GM10266 (cell line): ENCODE measurements around the gene ARL9.

Source experiments
- DNase-seq: peaks from one replicate; pipeline ENCODE4 v3.0.0; 2012; ENCODE audit errors: extremely low spot score
- TF ChIP-seq, protein P1 (sequence below): IDR thresholded peaks from 2 replicates; pipeline ENCODE4 v1.5.1; 2012; ENCODE audit warnings: mild to moderate bottlenecking, low read depth; ENCODE audit not compliant: control insufficient read depth, insufficient read depth; ENCODE audit errors: missing control alignments

Gene ARL9

DNA sequence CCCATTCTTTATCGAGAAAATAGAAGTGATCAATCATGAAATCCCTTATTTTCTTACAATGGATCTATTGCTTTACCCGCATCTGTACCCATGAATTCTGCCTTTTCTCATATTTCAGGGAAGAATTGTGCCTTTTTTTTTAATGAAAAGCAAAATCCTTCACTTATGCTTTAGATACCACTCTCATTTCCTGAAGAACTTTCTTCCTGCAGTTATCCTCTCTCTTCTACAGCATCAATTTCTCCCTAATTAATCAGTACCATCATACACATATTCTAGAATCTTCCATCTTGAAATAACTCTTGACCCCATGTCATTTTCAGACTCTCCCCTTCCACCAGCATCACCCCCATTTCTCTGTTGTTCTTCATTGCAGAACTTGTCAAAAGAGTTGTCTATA, 26.6 kb downstream of the ARL9 start:
- TF ChIP-seq, protein P1, sequence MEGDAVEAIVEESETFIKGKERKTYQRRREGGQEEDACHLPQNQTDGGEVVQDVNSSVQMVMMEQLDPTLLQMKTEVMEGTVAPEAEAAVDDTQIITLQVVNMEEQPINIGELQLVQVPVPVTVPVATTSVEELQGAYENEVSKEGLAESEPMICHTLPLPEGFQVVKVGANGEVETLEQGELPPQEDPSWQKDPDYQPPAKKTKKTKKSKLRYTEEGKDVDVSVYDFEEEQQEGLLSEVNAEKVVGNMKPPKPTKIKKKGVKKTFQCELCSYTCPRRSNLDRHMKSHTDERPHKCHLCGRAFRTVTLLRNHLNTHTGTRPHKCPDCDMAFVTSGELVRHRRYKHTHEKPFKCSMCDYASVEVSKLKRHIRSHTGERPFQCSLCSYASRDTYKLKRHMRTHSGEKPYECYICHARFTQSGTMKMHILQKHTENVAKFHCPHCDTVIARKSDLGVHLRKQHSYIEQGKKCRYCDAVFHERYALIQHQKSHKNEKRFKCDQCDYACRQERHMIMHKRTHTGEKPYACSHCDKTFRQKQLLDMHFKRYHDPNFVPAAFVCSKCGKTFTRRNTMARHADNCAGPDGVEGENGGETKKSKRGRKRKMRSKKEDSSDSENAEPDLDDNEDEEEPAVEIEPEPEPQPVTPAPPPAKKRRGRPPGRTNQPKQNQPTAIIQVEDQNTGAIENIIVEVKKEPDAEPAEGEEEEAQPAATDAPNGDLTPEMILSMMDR: no peak
- no peak for DNase-seq

DNA sequence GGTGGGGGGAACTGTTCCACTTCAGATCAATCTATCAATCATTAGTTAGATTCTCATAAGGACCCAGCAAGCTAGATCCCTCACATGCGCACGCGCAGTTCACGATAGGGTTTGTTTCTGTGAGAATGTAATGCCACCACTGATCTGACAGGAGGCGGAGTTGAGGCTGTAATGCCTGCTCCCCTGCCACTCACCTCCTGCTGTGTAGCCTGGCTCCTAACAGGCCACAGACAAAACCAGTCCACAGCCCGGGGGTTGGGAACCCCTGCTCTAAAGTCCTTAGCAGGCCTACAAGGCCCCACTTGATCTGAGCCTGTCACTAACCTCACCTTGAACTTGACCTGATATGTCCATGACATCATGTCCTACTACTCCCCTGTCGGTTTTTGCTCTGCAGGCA, 30.3 kb downstream of the ARL9 start:
- no peak for DNase-seq
- TF ChIP-seq, protein P1: no peak

DNA sequence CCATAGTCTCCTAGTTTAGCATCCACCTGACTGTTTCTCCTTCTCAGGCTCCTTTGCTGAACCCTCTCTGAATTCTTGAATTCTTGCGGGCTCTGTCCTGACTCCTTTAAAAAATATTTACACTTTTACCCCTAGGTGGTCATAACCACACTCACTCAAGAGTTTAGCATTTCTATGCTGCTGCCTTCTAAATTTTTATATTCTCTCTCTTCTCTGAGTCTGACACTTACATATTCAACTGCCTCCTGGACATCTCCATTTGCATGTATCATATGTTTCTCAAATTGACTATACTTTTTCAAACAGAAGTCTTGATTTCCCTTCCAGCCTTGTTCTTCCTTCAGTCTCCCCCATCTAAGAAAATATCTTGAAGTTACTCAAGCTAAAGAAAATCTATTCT, 31.6 kb downstream of the ARL9 start:
- TF ChIP-seq, protein P1: no peak
- DNase-seq: no peak

DNA sequence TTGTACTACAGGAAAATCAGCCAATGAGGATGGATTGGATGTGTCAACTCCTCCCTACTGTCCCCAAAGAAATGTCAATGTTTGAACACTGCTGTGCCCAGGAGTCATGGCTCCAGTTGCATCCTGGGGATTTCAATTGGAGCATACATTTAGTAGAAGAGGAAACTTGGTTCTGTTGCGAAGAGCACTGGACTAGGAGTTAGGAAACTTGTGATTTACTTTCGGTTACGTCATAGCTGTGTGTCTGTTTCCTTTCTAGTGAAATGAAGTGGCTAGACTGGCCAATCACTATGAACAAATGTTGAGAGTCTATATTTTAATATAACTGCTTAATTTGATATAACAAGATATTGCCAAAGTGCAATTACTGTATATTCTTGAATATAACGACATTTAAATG, 35.2 kb downstream of the ARL9 start:
- TF ChIP-seq, protein P1: no peak
- DNase-seq: no peak

DNA sequence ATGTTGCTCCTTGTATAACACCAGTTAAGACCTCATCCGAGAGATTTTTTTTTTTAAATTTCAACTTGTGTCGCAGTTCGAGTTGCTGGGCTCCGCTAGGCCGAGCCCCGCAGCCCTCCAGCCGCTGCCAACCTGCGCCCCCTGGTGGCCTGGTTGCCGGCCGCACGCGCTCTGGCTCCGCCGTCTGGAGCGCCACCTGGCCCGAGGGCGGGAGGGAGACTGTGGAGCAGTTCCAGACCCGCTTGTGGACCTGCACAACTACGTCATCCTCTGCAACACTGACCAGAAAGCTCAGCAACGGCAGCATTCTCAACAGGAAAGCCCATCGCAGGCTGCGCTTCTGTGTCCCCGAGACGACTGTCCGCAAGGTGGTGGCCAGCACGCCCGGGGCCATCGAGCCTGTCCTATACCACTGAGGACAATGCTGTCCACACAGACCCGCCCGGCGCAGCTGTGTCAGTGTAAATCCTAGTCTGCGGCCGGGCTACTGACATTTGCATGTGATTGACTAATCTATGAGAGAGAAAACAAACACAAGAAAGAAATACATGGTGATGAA, 39.1 kb downstream of the ARL9 start:
- peak; percentile 81 for DNase-seq
- TF ChIP-seq, protein P1: peak; percentile 100

DNA sequence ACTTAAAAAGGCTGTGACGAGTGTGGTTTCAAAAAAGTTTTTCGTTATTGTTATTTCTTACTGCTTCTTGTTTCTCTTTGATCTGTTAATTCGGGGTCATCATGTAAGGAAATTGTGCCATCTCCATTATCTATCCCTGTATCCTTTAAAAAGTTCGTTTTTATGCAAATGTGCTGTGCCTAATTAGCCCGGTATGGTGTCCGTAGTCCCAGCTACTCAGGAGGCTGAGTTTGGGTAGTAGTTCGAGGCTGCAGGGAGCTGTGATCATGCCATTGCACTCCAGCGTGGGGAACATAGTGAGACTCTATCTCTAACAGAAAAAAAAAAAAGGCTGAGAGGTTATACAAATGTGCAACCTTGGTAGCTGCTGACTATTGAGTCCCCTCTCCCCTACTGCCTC, 45.1 kb downstream of the ARL9 start:
- TF ChIP-seq, protein P1: no peak
- no peak for DNase-seq

DNA sequence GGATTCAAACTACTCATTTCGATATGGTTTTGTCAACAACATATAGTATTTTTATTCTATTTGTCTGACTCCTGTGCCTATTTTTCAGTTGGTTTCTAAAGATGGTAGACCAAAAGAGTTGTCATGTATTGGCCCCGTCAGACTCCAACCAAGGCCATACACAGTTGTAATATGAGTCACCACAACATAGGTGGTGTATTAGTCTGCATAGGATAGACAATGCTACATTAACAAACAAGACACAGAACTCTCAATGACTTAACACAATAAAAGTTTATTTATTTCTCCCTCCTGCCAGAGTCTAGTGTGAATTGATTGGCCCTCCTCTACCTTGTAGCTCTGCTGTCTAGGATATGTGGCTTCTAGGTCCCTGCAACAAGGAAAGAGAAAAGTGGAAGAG, 45.9 kb downstream of the ARL9 start:
- no peak for DNase-seq
- TF ChIP-seq, protein P1: no peak
